ENCODE data around the gene EYA2.
"Not testable (repeated sequence)": the region's sequence is repeated elsewhere in the genome, so short reads cannot be mapped to it uniquely, and the experiment has no call there.

EYA2 gene

DNA sequence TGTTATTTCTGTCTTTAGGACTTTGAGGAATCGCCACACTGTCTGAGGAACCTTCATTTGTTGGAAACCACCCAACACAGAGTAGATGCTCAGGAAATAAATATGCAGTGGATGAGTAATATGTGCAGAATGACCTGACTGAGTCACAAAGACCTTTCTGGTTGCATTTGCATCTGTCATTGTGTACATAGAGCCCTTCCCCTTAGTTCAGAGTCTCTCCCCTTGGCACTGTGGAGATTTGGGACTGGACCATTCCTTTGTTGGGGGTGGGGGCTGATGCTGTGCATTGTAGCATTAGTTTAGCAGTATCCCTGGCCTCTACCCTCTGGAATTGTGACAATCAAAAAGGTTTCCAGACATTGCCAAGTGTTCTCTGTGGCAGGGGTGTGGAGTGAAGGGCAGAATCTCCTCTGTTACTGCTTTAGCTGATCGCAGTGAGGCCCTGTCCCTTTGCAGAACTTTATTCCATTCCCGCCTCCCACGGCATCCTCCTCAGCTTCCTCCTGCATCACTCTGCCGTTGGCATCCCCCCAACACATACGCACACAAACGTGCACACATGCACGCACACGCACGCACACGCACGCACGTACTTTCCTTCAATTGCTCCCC, 64.5 kb downstream of the EYA2 start:
- DNase-seq, result no peak

DNA sequence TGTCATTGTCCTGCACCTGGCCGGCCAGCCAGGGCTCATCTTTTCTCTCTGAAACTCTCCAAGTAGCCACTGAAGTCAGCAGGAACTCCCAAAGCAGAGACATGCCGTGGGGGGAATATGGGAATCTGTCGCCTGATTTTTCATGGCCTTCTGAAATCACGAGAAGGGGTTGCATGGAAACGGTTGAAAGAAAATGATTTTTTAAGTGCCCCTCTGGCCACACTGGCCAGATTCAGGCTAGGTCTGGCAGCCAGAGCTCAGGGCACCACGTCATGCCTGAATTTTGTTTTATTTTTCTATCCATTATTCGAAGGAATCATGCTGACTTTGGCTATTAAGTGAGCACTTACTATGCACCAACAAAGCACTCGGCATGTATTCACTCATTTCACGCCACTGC, 65.2 kb downstream of the EYA2 start:
- DNase-seq, result no peak

DNA sequence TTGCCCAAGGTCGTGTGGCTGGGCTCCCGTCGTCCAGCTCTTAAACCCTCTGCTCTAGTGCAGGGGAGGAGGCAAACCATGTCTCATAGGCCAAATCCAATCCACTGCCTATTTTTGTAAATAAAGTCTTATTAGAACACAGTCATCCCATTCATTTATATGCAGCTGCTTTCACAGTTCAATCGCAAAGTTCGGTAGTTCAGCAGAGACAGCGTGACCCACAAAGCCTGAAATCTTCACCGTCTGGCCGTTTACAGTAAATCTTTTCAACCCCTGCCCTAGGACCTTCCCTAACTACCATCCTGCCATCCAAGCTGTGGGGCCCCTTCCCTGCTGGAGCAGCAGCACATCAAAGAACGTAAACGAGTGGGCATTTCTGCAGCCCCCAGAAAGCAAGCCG, 65.9 kb downstream of the EYA2 start:
- DNase-seq, result no peak

DNA sequence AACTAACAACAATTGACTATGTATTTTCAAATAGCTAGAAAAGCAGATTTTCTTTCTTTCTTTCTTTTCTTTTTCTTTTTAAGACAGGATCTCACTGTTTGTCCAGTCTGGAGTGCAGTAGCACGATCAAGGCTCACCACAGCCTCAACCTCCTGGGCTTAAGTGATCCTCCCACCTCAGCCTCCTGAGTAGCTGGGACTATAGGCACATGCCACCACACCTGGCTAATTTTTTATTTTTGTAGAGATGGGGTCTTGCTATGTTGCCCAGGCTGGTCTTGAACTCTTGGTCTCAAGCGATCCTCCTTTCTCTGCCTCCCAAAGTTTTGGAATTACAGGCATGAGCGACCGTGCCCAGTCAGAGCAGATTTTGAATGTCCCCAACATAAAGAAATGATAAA, 67.3 kb downstream of the EYA2 start:
- not testable (repeated sequence) for DNase-seq

DNA sequence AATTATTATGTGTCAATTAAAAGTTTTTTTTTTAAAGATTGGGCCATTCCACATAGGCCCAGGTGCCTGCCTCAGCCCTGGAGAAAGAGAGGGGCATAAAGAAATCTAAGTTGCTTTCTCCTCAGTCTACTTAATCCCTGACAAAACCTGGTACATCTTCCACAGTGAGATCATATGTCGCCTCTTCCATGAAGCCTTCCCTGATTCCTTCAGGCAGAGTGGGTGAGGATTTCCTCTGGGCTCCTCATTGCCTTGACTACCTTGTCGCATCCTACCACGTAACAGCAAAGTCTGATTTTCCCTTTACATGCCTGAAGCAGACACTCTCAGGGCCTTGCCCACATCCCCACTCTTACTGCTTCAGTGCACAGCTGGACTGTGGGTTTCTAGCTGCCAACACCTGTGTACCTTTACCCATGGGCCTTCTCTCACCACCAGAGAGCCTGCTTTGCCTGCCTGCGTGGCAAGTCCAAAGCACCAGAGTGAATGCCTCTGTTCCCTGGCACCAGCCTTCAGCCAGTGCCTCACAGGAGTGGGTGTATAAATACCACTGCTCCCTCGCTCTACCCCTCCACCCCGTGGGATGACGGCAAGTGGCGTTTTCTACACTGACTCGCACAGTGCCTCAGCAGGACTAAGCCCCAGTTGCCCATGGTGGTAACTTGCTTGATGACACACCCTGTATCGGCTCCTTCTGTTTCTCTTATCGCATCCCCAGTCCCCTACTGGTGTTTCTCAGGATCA, 68.0 kb downstream of the EYA2 start:
- no peak for DNase-seq

DNA sequence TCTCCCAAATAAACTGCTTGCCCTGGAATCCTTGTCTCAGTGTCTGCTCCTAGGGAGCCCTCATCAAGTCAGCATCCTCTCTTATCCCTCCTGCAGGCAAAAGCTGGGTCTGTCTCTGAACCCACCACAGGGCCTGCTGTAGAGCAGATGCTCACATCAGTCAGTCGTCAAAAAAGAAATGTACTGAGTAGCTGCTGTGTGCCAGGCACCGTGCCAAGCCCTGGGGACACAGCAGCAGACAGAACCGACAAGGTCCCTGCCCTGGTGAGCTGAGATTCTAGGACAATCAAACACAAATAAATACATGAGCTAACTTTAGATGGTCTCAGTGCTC, 68.5 kb downstream of the EYA2 start:
- DNase-seq, result no peak

DNA sequence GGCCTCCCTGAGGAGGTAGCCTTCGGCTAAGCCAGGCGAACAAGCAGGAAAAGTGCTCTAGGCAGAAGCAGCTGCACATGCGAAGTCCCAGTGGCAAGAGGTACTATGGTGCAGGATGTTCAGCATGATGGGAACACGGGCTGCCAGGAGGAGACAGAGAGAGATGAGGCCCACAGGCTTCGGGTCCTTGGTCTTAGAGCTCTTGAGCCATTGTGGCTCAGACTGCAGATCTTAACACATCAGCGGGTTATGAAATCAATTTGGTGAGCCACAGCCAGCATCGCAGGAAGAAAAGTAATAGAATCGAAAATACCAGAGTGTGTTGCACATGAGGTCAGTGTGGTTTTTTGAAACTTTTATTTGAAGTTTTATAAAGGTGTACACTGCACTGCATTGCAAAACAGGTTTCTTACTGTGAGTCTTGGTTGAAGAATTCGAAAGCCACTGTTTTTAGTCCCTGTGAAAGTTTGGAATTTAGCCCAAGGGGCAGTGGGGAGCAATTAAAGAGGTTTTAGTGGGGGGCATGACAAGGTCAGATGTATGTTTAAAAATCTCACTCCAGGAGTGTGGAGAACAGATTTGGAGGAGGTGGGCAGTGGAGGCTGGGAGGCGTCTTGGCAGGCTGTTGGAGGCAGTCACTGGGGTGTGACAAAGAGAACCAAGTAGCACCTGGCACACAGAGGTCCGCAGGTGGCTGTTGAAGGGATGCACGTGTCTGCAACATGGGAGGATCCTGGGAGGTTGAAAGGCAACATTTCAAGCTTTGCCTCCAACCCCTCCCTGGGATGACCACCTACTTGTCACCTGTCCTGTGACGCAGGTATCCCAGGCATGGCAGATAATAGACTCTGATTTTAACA, 69.3 kb downstream of the EYA2 start:
- DNase-seq, result no peak

DNA sequence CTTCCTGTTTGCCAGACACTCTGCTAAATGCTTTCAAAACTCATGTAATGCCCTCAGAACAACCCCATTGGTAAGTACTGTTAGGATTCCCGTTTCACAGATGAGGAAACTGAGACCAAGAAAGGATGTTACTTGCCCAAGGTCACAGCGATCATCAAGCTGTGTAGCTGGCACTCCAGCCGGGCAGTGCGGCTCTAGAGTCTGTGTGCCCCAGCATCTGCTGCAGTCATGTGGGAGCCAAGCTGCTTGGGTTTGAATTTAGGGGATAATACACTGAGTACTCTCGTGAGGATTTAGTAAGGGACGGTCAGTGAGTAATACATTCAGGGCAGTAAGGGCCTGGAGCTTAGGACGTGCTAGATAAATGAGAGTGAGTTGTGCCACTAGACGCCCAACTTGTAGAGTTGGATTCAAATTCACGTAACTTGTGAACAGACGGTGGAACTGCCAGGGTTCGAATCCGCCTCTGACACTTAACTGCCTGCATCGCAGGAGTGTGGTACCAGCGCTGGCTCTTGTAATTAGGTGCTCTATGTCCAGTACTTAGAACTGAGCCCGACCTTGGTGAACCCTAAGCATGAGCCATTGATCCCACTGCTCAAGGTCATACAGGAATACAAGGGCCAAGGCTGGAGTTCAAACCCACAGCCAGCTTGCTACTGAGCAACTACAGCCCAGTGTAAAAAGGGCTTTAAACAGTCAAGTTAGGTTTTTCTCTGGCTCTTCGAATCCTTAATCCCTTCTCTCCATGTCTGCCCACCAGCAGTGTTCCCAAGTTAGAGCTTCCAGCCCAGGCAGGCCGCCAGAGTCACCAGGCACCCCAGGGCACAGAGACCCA, 70.2 kb downstream of the EYA2 start:
- no peak for DNase-seq

DNA sequence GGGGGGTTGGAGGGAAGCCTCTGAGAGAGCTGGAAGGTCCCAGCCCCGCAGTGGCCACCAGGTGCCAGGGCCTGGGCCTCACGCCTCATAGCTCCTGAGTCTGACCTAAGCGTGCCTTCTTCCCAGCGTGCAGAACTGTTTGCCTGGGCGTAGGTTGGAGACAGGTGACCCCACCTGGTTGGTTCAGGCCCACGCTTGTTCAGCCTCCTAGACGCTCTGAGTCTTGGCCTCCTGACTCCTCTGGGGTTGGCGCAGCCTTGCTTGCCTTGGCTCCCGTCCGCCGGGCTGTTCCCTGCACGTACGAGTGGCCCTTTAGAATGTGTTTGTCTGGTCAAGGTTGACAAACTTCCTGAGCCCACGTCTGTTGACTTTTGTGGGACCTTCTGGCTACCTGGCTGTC, 70.8 kb downstream of the EYA2 start:
- DNase-seq, result no peak

DNA sequence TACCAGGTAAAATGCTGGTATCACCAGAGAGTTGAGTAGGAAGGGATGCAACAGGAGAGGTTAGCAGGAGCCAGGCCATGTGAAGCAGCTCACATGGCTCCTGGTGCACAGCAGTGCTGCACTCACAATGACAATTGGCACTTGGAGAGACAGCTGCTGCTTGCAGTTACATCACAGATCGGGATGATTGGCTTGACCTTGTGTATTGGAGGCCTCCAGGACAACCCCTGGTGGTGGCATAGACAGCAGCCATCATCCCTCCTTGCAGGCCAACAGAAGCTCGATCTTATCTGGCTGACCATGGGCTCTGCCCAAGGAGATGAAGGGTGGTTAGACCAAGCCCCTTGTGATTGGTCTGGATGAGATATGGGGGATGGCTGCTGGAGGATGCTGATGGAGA, 73.0 kb downstream of the EYA2 start:
- no peak for DNase-seq

DNA sequence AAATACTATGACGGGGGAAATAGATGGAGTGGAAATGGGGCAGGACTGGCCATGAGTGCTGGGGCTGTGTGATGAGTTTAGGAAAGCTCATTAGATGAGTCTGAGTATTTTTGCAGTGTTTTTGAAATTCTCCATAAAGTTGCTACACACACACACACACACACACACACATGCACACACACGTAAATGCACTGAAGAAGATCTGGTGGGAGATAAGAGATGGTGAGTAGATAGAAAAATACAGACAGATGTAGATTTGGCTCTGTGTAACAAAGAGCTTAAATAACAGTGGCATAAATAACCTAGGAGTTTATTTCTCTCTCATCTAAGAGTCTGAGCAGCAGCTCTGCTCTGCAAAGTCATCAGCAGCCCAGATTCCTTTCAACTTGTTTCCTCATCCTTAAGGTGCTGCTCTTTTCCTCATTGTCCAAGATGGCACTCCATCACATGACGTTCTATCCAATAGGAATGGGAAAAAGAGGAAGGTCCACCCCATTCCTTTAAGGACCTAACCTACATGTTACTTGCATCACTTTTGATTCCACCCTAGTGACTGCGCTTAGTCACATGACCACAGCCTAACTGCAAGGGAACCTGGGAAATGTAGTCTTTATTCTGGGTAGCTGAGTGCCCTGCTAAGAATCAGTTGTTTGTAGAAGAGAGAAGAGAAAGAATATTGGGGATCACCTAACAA, 76.4 kb downstream of the EYA2 start:
- no peak for DNase-seq

DNA sequence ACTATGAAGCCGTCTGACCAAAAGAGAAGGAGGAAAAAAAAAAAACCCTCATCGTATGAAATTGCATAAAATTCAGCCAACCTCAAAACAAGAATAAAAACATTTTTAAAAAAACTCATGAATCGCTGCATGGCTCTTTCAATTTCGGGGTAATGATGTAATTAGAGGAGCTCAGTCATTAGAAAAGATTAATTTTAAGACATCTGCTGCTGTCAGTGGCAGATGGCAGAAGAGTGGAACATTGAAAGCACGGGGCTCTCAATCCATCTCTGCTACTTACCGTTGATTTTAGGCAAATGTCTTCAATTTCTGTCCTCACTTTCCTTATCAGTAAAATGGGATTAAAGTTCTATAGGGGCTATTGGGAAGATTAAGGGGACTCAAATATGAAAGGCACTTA, 79.1 kb downstream of the EYA2 start:
- DNase-seq, result no peak

DNA sequence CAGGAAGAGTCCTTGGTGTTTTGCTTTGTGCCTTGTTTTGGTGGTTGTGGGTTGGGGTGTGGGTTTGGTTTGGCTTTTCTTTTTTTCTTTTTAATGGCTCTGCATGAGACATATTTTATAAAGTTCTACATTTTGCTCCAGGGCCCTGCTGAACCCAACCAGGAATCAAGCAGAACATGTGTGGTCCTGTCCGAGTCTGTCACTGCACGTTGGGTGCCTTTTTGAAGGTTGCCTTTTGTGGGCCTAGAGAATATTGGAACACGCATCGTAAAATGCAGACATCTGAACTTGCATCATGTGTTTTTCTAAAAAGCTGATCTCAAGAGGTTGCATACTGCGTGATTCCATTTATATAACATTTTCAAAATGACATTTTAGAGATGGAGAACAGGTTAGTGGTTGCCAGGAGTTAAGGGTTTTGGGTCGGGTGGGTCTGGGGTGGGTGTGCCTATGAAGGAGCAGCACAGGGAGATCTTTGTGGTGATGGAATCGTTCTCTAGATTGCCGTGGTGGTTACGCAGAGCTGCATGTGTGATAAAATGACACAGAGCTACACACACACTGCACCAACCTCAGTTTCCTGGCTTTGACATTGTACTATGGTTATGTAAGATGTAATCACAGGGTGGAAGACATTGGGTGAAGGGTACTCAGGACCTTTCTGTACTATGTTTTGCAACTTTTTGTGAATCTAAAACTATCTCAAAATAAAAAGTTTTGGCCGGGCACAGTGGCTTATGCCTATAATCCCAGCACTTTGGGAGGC, 80.2 kb downstream of the EYA2 start:
- no peak for DNase-seq

DNA sequence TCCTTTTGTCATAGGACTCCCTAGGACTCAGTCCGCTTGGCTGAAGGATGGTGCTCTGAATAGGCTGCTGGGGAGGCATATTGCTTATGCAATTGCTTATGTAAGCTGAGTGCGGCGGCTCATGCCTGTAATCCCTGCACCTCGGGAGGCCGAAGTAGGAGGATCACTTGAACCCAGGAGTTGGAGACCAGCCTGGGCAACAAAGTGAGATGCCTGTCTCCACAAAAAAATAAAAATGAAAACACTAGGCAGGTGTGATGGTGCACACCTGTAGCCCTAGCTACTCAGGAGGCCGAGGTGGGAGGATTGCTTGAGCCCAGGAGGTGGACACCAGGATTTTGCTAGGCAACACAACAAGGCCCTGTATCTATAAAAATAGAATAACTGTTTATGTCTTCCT, 81.3 kb downstream of the EYA2 start:
- no peak for DNase-seq

DNA sequence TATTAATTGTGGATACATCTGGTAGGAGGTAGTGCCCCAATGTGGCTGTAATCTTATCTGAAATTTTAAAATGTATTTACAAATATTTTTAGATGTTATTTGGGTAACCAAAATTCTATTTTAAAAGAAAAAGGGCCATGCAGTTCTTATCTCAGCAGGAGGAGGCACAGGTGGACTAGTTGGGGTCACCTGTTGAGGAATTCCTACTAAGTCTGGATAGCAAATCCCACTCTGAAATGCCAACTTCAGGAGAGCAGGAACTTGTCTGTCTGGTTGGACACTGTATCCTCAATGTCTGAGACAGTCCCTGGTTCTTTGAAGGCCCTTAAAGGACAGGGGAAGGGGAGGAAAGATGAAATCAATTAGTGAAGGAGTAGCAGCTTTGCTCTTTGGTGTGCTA, 82.6 kb downstream of the EYA2 start:
- no peak for DNase-seq

DNA sequence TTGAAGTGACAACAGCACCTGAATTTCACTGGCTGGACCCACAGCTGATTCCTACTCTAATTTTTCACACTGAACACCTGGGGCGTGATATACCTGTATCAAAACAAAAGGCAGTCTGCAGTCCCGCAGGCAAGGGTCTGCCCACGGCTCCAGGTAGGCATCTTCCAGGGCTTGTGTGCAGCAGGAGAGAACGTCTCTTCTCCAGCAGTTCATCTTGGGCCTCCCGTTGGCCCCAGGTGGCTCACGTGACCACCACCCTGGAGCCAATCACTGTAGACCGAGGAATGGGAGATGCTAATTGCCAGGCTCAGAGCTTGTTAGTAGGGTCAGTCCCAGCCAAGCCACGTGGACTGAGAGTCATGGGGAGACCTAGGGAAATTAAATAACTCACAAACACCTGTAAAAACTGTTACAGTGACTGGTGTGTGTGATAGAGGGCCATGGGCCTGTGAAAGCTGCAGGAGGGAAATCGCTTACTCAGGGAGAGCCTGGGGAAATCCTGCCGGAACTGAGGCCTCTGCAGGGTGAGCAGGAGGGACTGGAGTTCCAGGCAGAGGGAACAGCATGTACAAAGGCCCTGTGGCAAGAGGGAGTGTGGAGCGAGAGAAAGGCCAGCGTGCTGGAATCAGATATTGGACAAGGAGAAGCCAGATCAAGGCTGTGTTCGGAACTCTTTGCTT, 83.4 kb downstream of the EYA2 start:
- DNase-seq, result no peak

DNA sequence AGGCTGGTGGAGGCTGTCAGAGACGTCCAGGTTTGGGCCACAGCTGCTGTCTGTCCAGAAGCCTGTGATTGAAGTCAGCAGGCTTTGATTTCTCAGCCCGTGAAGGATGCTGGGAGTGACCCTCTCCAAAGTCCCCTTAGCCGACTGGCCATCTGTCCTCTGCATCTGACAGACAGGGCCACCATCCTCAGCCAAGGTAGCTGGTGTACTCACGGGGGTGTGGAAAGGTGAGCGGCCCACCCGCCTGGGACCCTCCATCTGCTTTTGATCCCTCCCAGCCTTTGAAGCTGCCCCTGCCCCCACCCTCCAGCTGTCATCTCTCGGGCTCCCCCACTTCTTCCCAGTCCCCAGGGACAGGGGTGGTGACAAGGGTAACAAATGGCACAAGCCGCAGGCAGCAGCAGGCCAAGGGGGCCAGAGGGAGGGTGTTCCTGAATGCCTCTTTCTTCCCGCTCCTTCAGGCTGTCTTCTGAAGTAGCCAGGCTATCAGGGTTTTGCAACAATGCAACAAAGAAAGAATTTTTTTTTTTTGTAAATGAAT, 84.4 kb downstream of the EYA2 start:
- no peak for DNase-seq

DNA sequence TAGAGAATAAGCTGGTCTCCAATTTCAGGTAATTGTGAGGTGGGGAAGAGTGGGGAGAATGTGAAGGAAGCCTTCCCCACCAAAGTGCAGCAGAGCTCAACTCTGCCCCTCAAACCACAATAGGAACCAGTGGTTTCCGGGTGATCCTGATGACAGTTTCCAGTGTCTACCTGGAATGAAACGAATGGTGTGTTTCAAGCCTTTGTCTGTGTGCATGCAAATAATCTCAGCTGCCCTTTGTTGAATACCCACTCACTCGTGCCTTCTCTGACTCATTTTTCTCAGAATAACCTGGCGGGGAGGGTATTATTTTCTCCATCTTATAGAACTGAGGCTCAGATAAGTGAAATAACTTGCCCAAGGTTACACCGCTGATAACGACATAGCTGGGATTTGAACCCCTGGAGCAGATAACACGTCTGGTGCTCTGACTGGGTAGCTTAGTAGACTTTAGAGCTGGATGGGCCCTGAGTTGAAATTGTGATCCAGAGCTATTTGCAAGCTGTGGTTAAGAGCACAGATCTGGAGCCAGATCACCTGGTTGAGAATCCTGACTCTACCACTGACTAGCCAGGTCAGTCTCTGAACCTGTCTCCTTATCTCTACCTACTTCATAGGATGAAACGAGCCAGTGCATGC, 85.1 kb downstream of the EYA2 start:
- no peak for DNase-seq

DNA sequence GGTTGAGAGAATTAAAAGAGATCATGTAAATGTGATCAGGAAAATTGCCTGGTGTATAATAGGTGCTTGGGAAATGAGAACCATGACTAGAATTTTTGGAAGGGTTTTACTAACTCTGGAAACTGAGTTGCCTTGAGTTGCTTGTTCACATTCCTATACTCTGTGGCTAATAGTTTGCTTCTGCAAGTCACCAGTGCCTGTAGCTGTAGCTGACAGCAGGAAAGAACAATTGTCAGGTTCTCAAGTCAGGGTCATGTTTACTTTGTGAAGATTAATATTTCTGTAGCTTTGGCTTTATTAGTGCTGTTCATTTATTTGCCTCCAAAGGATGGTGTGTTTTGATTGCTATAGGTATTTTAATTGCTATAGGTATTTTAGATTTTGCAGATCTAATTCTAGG, 86.5 kb downstream of the EYA2 start:
- DNase-seq, result no peak

DNA sequence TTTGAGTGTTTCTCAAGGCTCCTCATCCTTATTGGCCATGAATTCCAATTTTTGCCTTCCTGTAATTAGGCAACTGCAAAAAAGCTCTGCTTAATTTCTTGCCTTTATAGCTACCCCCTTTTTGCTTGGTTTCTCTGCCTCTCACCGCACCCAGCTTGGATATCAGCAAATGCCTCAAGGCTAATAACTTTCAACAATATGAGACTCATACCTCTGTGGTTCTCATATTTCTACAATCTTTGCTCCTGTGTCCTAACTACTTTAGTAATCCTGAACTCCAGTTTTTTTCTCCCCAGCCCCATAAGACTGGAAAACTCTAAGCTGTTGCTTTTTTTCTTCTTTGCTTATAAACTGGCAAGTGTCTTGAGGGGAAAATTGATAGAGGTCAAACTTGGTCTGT, 88.8 kb downstream of the EYA2 start:
- DNase-seq, result no peak
